H1 (cell line): ENCODE results near the gene APOO. TPM values are rescaled to one million over a fixed set of nuclear protein-coding genes. Genes with fewer than 3 reads are reported as not detected.

Source experiments
- CTCF ChIA-PET: fragments of 300-600 bp; sonication (Branson Sonifier 250); formaldehyde crosslinking; loops from one replicate; lab custom pipeline; 2021; ENCODE audit not compliant: partially characterized antibody; lab: Charles Lee
- POLR2A ChIA-PET: fragments of 300-600 bp; sonication (Branson Sonifier 250); formaldehyde crosslinking; loops from one replicate; lab custom pipeline; 2021; ENCODE audit warnings: inconsistent platforms; ENCODE audit not compliant: partially characterized antibody; lab: Charles Lee
- DNase-seq, 2 experiments: peaks; one replicate each; pipeline versions ENCODE4 v3.0.0 to v3.0.0-alpha.2; 2010 to 2022; ENCODE audit warnings: low spot score in 2 of 2, low read depth in 1 of 2, mixed read lengths in 1 of 2
- FAIRE-seq: peaks from 2 replicates; lab custom pipeline; 2011; peaks lifted over from hg19 to GRCh38; lab: Jason Lieb, UNC
- H2AFZ ChIP-seq: 2 replicates; pipeline ENCODE4 v1.8.1; 2012; ENCODE audit warnings: low read length, inconsistent platforms
- H2AK5ac ChIP-seq: 2 replicates; pipeline ENCODE4 v1.6.1; 2013; ENCODE audit warnings: low read depth, low read length
- H2BK120ac ChIP-seq: replicated peaks from 2 replicates; pipeline ENCODE3; 2013; ENCODE audit warnings: low read depth, low read length, inconsistent platforms
- H2BK12ac ChIP-seq: 2 replicates; pipeline ENCODE4 v1.6.1; 2013; ENCODE audit warnings: low read depth, low read length
- H2BK15ac ChIP-seq: 2 replicates; pipeline ENCODE4 v1.6.1; 2013; ENCODE audit warnings: low read length
- H2BK20ac ChIP-seq: 2 replicates; pipeline ENCODE4 v1.6.1; 2013; ENCODE audit warnings: low read length
- H2BK5ac ChIP-seq: 2 replicates; pipeline ENCODE4 v1.6.1; 2013; ENCODE audit warnings: low read depth, low read length
- H3K14ac ChIP-seq: 2 replicates; pipeline ENCODE4 v1.6.1; 2013; ENCODE audit warnings: inconsistent platforms; ENCODE audit not compliant: insufficient read length
- H3K18ac ChIP-seq: 2 replicates; pipeline ENCODE4 v1.6.1; 2013; ENCODE audit warnings: low read length; ENCODE audit errors: extremely low read depth
- H3K23ac ChIP-seq: 2 replicates; pipeline ENCODE4 v1.6.1; 2013; ENCODE audit warnings: inconsistent platforms; ENCODE audit not compliant: insufficient read length
- H3K23me2 ChIP-seq: 2 replicates; pipeline ENCODE4 v1.6.1; 2013; ENCODE audit warnings: low read depth, low read length
- H3K27ac ChIP-seq: 2 replicates; pipeline ENCODE4 v1.6.1; 2011; ENCODE audit warnings: low read depth, low read length, inconsistent platforms
- H3K27me3 ChIP-seq, 4 experiments: replicated peaks in 1 of 4; 1 replicate in 1 of 4; 2 replicates in 3 of 4; pipeline versions ENCODE4 v1.6.1 to v1.8.1; 2011 to 2013; ENCODE audit warnings: low read length in 3 of 4, mild to moderate bottlenecking in 3 of 4, inconsistent platforms in 2 of 4, mixed read lengths in 2 of 4, moderate library complexity in 1 of 4; ENCODE audit not compliant: control insufficient read depth in 3 of 4, insufficient read depth in 3 of 4; ENCODE audit errors: extremely low read depth in 1 of 4
- H3K36me3 ChIP-seq, 4 experiments: 2 replicates each; pipeline versions ENCODE4 v1.6.1 to v1.8.1; 2011 to 2013; ENCODE audit warnings: mild to moderate bottlenecking in 4 of 4, low read length in 3 of 4, moderate library complexity in 2 of 4, control low read depth in 1 of 4, inconsistent platforms in 1 of 4; ENCODE audit not compliant: insufficient read depth in 4 of 4, control insufficient read depth in 2 of 4
- H3K4ac ChIP-seq: replicated peaks from 2 replicates; pipeline ENCODE3; 2013; ENCODE audit warnings: low read length, low read depth, mixed read lengths, inconsistent platforms; ENCODE audit not compliant: insufficient read length
- H3K4me1 ChIP-seq, 4 experiments: replicated peaks in 1 of 4; 1 replicate in 1 of 4; 2 replicates in 3 of 4; pipeline versions ENCODE4 v1.6.1 to v1.8.1; 2011 to 2013; ENCODE audit warnings: low read length in 3 of 4, inconsistent platforms in 2 of 4, mixed read lengths in 1 of 4; ENCODE audit not compliant: insufficient read depth in 4 of 4, control insufficient read depth in 3 of 4
- H3K4me2 ChIP-seq, 2 experiments: 2 replicates each; pipeline versions ENCODE4 v1.6.1 to v1.8.1; 2011 to 2013; ENCODE audit warnings: low read depth in 2 of 2, low read length in 2 of 2, control low read depth in 1 of 2, inconsistent platforms in 1 of 2, mild to moderate bottlenecking in 1 of 2; ENCODE audit not compliant: insufficient read depth in 1 of 2
- H3K4me3 ChIP-seq, 4 experiments: fragments of 200-600, 300-600 bp in 1 of 4; sonication (generic), shearing (Covaris generic), sonication (Bioruptor Twin) in 1 of 4; 2 replicates each; pipeline versions ENCODE4 v1.5.1 to v1.8.1; 2011 to 2016; ENCODE audit warnings: low read length in 4 of 4, low read depth in 3 of 4, control low read depth in 2 of 4, inconsistent platforms in 2 of 4, mild to moderate bottlenecking in 2 of 4, mixed read lengths in 1 of 4, moderate library complexity in 1 of 4; ENCODE audit not compliant: insufficient read depth in 2 of 4; ENCODE audit errors: extremely low read depth in 1 of 4
- H3K56ac ChIP-seq: replicated peaks from 2 replicates; pipeline ENCODE3; 2013; ENCODE audit warnings: low read depth, mild to moderate bottlenecking, mixed read lengths, low read length, inconsistent platforms; ENCODE audit not compliant: insufficient read length
- H3K79me1 ChIP-seq: 2 replicates; pipeline ENCODE4 v1.6.1; 2013; ENCODE audit warnings: low read depth, low read length, control low read depth
- H3K79me2 ChIP-seq, 2 experiments: 2 replicates each; pipeline versions ENCODE4 v1.6.1 to v1.8.1; 2012 to 2013; ENCODE audit warnings: low read length in 2 of 2, mild to moderate bottlenecking in 2 of 2, inconsistent platforms in 1 of 2; ENCODE audit not compliant: insufficient read depth in 2 of 2, control insufficient read depth in 1 of 2
- H3K9ac ChIP-seq, 4 experiments: replicated peaks in 1 of 4; 1 replicate in 1 of 4; 2 replicates in 3 of 4; pipeline versions ENCODE4 v1.6.1 to v1.8.1; 2011 to 2013; ENCODE audit warnings: low read depth in 3 of 4, low read length in 3 of 4, control low read depth in 2 of 4, mild to moderate bottlenecking in 2 of 4, moderate library complexity in 2 of 4, inconsistent platforms in 1 of 4; ENCODE audit errors: extremely low read depth in 1 of 4
- H3K9me3 ChIP-seq, 2 experiments: 2 replicates each; pipeline versions ENCODE4 v1.6.1 to v1.8.1; 2012 to 2013; ENCODE audit warnings: mild to moderate bottlenecking in 2 of 2, moderate library complexity in 2 of 2, control low read depth in 1 of 2, inconsistent platforms in 1 of 2, low read depth in 1 of 2, low read length in 1 of 2, mixed read lengths in 1 of 2; ENCODE audit not compliant: insufficient read depth in 2 of 2
- H4K20me1 ChIP-seq, 2 experiments: replicated peaks in 1 of 2; 2 replicates each; pipeline versions ENCODE3 to v1.8.1; 2011 to 2013; ENCODE audit warnings: inconsistent platforms in 2 of 2, low read length in 2 of 2, mild to moderate bottlenecking in 1 of 2; ENCODE audit not compliant: insufficient read depth in 2 of 2, control insufficient read depth in 1 of 2
- H4K5ac ChIP-seq: 2 replicates; pipeline ENCODE4 v1.6.1; 2013; ENCODE audit warnings: low read length, low read depth, mixed read lengths, inconsistent platforms; ENCODE audit not compliant: insufficient read length
- H4K8ac ChIP-seq: 2 replicates; pipeline ENCODE4 v1.8.0; 2013; ENCODE audit warnings: mild to moderate bottlenecking, moderate library complexity, low read length, inconsistent platforms; ENCODE audit not compliant: insufficient read depth; ENCODE audit errors: extremely low read depth
- H4K91ac ChIP-seq: replicated peaks from 2 replicates; pipeline ENCODE3; 2013; ENCODE audit warnings: low read length, mixed read lengths, inconsistent platforms; ENCODE audit not compliant: insufficient read length
- MAX ChIP-seq: IDR thresholded peaks from 2 replicates; pipeline ENCODE4 v1.6.1; 2012; ENCODE audit warnings: inconsistent platforms
- WGBS, 2 experiments: shearing (Covaris generic) in 1 of 2; methylation state at CpG; one replicate each; pipeline versions ENCODE4 v1.1.6 to v1.1.7; 2013 to 2015; ENCODE audit warnings: low lambda C conversion rate in 2 of 2, mixed read lengths in 2 of 2, inconsistent platforms in 1 of 2, low coverage in 1 of 2, missing lambda C conversion rate in 1 of 2; ENCODE audit not compliant: insufficient replicate concordance in 2 of 2, insufficient coverage in 1 of 2, insufficient read length in 1 of 2; ENCODE audit errors: extremely low coverage in 1 of 2, missing lambda C conversion rate in 1 of 2; 5-methylcytosine and 5-hydroxymethylcytosine counted together
- polyA plus RNA-seq, 7 experiments: library from polyadenylated mRNA; depleted of rRNA in 3 of 7; stranded (reverse) in 5 of 7; unstranded in 2 of 7; fragments of >200 nt in 5 of 7; fragments of 200-250 nt in 2 of 7; gene quantifications; 1 replicate in 5 of 7; 2 replicates in 1 of 7; 4 replicates in 1 of 7; pipeline versions ENCODE4 v1.2.1 to v1.2.3, GENCODE V29; 2011 to 2013; ENCODE audit warnings: missing spikeins in 2 of 7, mixed read lengths in 2 of 7
- total RNA-seq: library from RNA; stranded (reverse); fragmentation: NEBNext Ultra II Directional; extraction: Animal tissue kit (Norgen Biotek cat#: 25700); gene quantifications from 2 replicates; pipeline ENCODE4 v1.2.1, GENCODE V29; 2021

APOO gene
- total and polyA plus RNA-seq, 2 of the 8 experiments (the other 6 are each of a cell fraction or from before 2014, with no cell fraction given), result 25.7 to 45.0 TPM

DNA sequence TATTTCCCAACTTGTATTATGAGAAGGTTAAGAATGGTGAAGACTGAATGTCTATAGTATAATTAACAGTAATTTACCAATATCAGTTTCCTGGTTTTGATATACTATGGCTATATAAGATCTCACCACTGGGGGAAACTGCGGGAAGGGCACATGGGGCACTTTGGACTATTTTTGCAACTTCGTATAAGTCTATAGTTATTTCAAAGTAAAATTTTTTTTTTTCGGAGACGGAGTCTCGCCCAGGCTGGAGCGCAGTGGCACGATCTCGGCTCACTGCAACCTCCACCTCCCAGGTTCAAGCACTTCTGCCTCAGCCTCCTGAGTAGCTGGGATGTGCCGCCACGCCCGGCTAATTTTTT is 46.2 kb upstream of the APOO start:
- Histone ChIP-seq H4K91ac (no peak overlapping the region), H3K4me2 (no peak overlapping the region), H3K9me3 (no peaks in the 10 kb centered on the region), H4K20me1 (no peaks in the 10 kb centered on the region), H3K4ac (no peak overlapping the region), H3K9ac (no peak overlapping the region), H3K79me2 (no peaks in the 10 kb centered on the region), H2AFZ (no peak overlapping the region), H4K5ac (no peak overlapping the region), H3K79me1 (no peaks in the 10 kb centered on the region), H4K8ac (no peak overlapping the region), H3K4me1 (peaks cover 0 to 5% (median 0%) of the 10 kb centered on the region in 4 experiments; a peak in 1 of 7 replicates), H3K36me3 (no peaks in the 10 kb centered on the region), H2BK5ac (no peak overlapping the region), H3K23me2 (no peaks in the 10 kb centered on the region), H2AK5ac (no peak overlapping the region), H2BK15ac (no peak overlapping the region), H3K56ac (no peak overlapping the region), H3K27ac (no peak overlapping the region), H3K14ac (no peak overlapping the region), H3K23ac (no peak overlapping the region)
- FAIRE-seq, result no peak
- ChIA-PET POLR2A (no interaction called here), CTCF (no interaction called here)
- no peak for DNase-seq
- no peak for TF ChIP-seq MAX
- TF ChIP-seq, all 59 proteins: peak for 0
- no peak overlapping the region for H2BK12ac ChIP-seq
- H3K4me3 ChIP-seq, result no peak overlapping the region
- H2BK120ac ChIP-seq, result no peak overlapping the region
- no peak overlapping the region for H2BK20ac ChIP-seq
- no peak overlapping the region for H3K18ac ChIP-seq
- H3K27me3 ChIP-seq, result no peaks in the 10 kb centered on the region
- 82% methylated on average over 5 of the region's 11 CpGs; no CpG with 5 or more reads in 1 of the 2 experiments for WGBS, 2 experiments
